SK-N-SH treated with all-trans-retinoic acid at 6 μM for 48 hours (cell line): ENCODE results near the gene ECE2.

Source experiments
- CREB5 ChIP-seq: fragments of 250-450 bp; sonication (Bioruptor Pico); IDR thresholded peaks from 2 replicates; pipeline ENCODE4 v1.5.1; 2020; ENCODE audit warnings: low read depth, mild to moderate bottlenecking, moderate library complexity
- ISL1 ChIP-seq: fragments of 250-450 bp; sonication (Bioruptor Pico); IDR thresholded peaks from 2 replicates; pipeline ENCODE4 v2.1.2; 2022; ENCODE audit warnings: mild to moderate bottlenecking, moderate library complexity
- PATZ1 ChIP-seq: fragments of 250-450 bp; sonication (Bioruptor Pico); IDR thresholded peaks from 2 replicates; pipeline ENCODE4 v1.8.0; 2020; ENCODE audit warnings: mild to moderate bottlenecking, moderate library complexity, borderline replicate concordance
- PPARA ChIP-seq: fragments of 250-450 bp; sonication (Bioruptor Pico); IDR thresholded peaks from 2 replicates; pipeline ENCODE4 v1.5.0; 2020; ENCODE audit warnings: mild to moderate bottlenecking, borderline replicate concordance
- RARB ChIP-seq: fragments of 250-450 bp; sonication (Bioruptor Pico); IDR thresholded peaks from 2 replicates; pipeline ENCODE4 v1.8.0; 2021; ENCODE audit warnings: mild to moderate bottlenecking, moderate library complexity
- SNAI2 ChIP-seq: fragments of 250-450 bp; sonication (Bioruptor Pico); IDR thresholded peaks from 2 replicates; pipeline ENCODE4 v1.5.0; 2020; ENCODE audit warnings: mild to moderate bottlenecking, moderate library complexity
- TOX ChIP-seq: fragments of 250-450 bp; sonication (Bioruptor Pico); IDR thresholded peaks from 2 replicates; pipeline ENCODE4 v1.8.0; 2021; ENCODE audit warnings: mild to moderate bottlenecking, moderate library complexity, borderline replicate concordance
- ZC3H10 ChIP-seq: fragments of 250-450 bp; sonication (Bioruptor Pico); IDR thresholded peaks from 2 replicates; pipeline ENCODE4 v1.5.1; 2021; ENCODE audit warnings: mild to moderate bottlenecking, moderate library complexity
- ZFP3 ChIP-seq: fragments of 250-450 bp; sonication (Bioruptor Pico); IDR thresholded peaks from 2 replicates; pipeline ENCODE4 v1.5.0; 2020; ENCODE audit warnings: mild to moderate bottlenecking, moderate library complexity

GRCh38 chr3:184333700-184334099 is 57.9 kb downstream of the ECE2 start:
- no peak for TF ChIP-seq TOX (CRISPR knock-in tag)
- TF ChIP-seq PPARA (CRISPR knock-in tag): no peak
- no peak for TF ChIP-seq ZC3H10 (CRISPR knock-in tag)
- TF ChIP-seq ZFP3: no peak
- no peak for TF ChIP-seq CREB5 (CRISPR knock-in tag)
- no peak for TF ChIP-seq ISL1
- TF ChIP-seq PATZ1: no peak
- TF ChIP-seq RARB (CRISPR knock-in tag): no peak
- TF ChIP-seq SNAI2 (CRISPR knock-in tag): no peak
